ENCODE results near the gene TEX55.

DNA sequence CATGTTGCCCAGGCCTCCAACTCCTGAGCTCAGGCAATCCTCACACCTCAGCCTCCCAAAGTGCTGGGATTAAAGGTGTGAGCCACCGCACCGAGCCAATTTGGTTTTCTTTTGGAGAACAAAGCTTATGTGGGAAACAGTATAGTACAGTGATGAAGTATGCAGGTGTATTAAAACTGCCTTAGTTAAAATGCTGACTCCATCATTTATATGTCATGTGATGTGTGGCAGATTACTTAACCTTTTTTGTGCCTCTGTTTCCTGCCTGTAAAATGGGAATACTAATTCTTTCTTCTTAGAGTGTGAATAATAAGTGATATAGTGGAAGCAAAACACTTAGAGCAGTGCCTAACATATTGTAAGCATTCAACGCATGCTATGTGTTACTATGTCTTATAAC, 48.0 kb upstream of the TEX55 start:
- TF ChIP-seq, protein P1, sequence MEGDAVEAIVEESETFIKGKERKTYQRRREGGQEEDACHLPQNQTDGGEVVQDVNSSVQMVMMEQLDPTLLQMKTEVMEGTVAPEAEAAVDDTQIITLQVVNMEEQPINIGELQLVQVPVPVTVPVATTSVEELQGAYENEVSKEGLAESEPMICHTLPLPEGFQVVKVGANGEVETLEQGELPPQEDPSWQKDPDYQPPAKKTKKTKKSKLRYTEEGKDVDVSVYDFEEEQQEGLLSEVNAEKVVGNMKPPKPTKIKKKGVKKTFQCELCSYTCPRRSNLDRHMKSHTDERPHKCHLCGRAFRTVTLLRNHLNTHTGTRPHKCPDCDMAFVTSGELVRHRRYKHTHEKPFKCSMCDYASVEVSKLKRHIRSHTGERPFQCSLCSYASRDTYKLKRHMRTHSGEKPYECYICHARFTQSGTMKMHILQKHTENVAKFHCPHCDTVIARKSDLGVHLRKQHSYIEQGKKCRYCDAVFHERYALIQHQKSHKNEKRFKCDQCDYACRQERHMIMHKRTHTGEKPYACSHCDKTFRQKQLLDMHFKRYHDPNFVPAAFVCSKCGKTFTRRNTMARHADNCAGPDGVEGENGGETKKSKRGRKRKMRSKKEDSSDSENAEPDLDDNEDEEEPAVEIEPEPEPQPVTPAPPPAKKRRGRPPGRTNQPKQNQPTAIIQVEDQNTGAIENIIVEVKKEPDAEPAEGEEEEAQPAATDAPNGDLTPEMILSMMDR (IDR thresholded peaks at IDR 0.05) = no peak
- TF ChIP-seq POLR2A (IDR thresholded peaks at IDR 0.05) = no peak

Data from esophagus squamous epithelium (tissue), 4 donors.